Panc1 (cell line): ENCODE results near the gene CLEC18C.

ENCODE experiments used
- CTCF ChIP-seq: fragments of 450-650 bp; IDR thresholded peaks from 2 replicates; pipeline ENCODE4 v1.5.1; 2017; ENCODE audit warnings: mild to moderate bottlenecking
- SIN3A ChIP-seq: IDR thresholded peaks from 2 replicates; pipeline ENCODE4 v1.6.1; 2012; ENCODE audit warnings: low read depth, mild to moderate bottlenecking, low read length, moderate library complexity, borderline replicate concordance; ENCODE audit not compliant: insufficient read depth
- TF ChIP-seq, protein P1 (sequence below), 2 experiments: IDR thresholded peaks; 2 replicates each; pipeline ENCODE4 v1.6.1; 2011 to 2012; ENCODE audit warnings: low read depth in 2 of 2, control low read depth in 1 of 2, low read length in 1 of 2, mild to moderate bottlenecking in 1 of 2, moderate library complexity in 1 of 2; ENCODE audit not compliant: insufficient read depth in 1 of 2

- TF ChIP-seq CTCF (no peak), SIN3A (no peak)
- TF ChIP-seq, protein P1, sequence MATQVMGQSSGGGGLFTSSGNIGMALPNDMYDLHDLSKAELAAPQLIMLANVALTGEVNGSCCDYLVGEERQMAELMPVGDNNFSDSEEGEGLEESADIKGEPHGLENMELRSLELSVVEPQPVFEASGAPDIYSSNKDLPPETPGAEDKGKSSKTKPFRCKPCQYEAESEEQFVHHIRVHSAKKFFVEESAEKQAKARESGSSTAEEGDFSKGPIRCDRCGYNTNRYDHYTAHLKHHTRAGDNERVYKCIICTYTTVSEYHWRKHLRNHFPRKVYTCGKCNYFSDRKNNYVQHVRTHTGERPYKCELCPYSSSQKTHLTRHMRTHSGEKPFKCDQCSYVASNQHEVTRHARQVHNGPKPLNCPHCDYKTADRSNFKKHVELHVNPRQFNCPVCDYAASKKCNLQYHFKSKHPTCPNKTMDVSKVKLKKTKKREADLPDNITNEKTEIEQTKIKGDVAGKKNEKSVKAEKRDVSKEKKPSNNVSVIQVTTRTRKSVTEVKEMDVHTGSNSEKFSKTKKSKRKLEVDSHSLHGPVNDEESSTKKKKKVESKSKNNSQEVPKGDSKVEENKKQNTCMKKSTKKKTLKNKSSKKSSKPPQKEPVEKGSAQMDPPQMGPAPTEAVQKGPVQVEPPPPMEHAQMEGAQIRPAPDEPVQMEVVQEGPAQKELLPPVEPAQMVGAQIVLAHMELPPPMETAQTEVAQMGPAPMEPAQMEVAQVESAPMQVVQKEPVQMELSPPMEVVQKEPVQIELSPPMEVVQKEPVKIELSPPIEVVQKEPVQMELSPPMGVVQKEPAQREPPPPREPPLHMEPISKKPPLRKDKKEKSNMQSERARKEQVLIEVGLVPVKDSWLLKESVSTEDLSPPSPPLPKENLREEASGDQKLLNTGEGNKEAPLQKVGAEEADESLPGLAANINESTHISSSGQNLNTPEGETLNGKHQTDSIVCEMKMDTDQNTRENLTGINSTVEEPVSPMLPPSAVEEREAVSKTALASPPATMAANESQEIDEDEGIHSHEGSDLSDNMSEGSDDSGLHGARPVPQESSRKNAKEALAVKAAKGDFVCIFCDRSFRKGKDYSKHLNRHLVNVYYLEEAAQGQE (IDR thresholded peaks at IDR 0.05; ENCODE audit: insufficient read depth in 1 of 2, low read depth in 2 of 2, low read length in 1 of 2), result no peak
Measured at GRCh38 chr16:70151941-70152509, 21.6 kb upstream of the CLEC18C start.
